MM.1S (cell line): ENCODE data around the gene CNTN5.

Source experiments
- EZH2 ChIP-seq: fragments of 300-600 bp; sonication (generic); optimal IDR thresholded peaks from 2 replicates; pipeline ENCODE3; 2017; ENCODE audit warnings: low read depth, mild to moderate bottlenecking, antibody characterized with exemption, low read length, mixed read lengths
- EZH2phosphoT487 ChIP-seq: fragments of 300-600 bp; sonication (generic); IDR thresholded peaks from 2 replicates; pipeline ENCODE4 v1.6.1; 2018; ENCODE audit warnings: antibody characterized with exemption, low read length
- TF ChIP-seq, protein P1 (sequence below): fragments of 300-600 bp; sonication (generic); IDR thresholded peaks from 2 replicates; pipeline ENCODE4 v1.5.1; 2016; ENCODE audit warnings: antibody characterized with exemption, low read length, mixed read lengths

DNA sequence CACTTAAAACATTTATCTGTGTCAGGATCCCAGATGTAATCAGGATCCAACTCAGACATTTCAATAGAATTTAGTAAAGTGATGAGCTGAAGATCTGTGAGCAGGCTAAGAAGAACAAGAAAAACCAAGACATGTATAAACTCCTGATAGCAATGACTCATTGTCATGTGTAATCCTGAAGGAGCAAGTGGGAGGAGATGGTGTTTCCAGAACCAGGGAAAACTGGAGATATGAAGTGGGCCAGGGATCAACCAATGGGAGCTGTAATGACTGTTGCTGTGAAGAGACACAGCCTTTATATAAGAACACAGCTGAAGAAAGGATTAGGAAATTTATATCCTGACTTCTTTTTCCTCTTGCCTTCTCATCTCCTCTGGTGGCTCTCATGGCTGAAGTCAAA lies 983.8 kb downstream of the CNTN5 start:
- TF ChIP-seq, protein P1, sequence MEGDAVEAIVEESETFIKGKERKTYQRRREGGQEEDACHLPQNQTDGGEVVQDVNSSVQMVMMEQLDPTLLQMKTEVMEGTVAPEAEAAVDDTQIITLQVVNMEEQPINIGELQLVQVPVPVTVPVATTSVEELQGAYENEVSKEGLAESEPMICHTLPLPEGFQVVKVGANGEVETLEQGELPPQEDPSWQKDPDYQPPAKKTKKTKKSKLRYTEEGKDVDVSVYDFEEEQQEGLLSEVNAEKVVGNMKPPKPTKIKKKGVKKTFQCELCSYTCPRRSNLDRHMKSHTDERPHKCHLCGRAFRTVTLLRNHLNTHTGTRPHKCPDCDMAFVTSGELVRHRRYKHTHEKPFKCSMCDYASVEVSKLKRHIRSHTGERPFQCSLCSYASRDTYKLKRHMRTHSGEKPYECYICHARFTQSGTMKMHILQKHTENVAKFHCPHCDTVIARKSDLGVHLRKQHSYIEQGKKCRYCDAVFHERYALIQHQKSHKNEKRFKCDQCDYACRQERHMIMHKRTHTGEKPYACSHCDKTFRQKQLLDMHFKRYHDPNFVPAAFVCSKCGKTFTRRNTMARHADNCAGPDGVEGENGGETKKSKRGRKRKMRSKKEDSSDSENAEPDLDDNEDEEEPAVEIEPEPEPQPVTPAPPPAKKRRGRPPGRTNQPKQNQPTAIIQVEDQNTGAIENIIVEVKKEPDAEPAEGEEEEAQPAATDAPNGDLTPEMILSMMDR: no peak
- TF ChIP-seq EZH2 (no peak), EZH2phosphoT487 (no peak)
